HEK293 (cell line): Measurements from ENCODE around the gene DGKG.

Experiments used
- CTCF ChIA-PET: fragments of 350-600 bp; formaldehyde crosslinking; extraction: SDS; loops from one replicate; lab custom pipeline; 2021; ENCODE audit warnings: antibody characterized with exemption; lab: Yijun Ruan, JAX
- POLR2A ChIA-PET: fragments of 300-600 bp; formaldehyde crosslinking; extraction: SDS; loops from one replicate; lab custom pipeline; 2020; ENCODE audit warnings: antibody characterized with exemption, inconsistent platforms; lab: Yijun Ruan, JAX
- H3K27ac ChIP-seq: fragments of 200-500 bp; sonication (Bioruptor generic); 2 replicates; pipeline ENCODE4 v1.5.1; 2014; ENCODE audit warnings: low read depth, low read length, control low read depth, inconsistent platforms; ENCODE audit errors: extremely low read depth
- H3K36me3 ChIP-seq, 2 experiments: fragments of 200-500 bp in 1 of 2; sonication (Bioruptor generic) in 1 of 2; 1 replicate in 1 of 2; 2 replicates in 1 of 2; pipeline ENCODE4 v1.5.1; 2014 to 2017; ENCODE audit warnings: inconsistent platforms in 2 of 2, low read length in 2 of 2; ENCODE audit not compliant: control insufficient read depth in 2 of 2, insufficient read depth in 1 of 2
- H3K4me1 ChIP-seq: fragments of 200-500 bp; sonication (Bioruptor generic); 2 replicates; pipeline ENCODE4 v1.5.1; 2014; ENCODE audit warnings: mild to moderate bottlenecking, low read length, inconsistent platforms; ENCODE audit not compliant: control insufficient read depth, insufficient read depth
- H3K4me3 ChIP-seq: 2 replicates; pipeline ENCODE4 v1.5.1; 2011; ENCODE audit warnings: low read depth, mild to moderate bottlenecking, control low read depth, low read length, moderate library complexity
- H3K9me3 ChIP-seq: fragments of 200-500 bp; sonication (Bioruptor generic); 2 replicates; pipeline ENCODE4 v1.5.1; 2014; ENCODE audit warnings: low read depth, low read length, inconsistent platforms; ENCODE audit not compliant: control insufficient read depth, insufficient read depth
- GLIS2 ChIP-seq: fragments of 450-650 bp; formaldehyde crosslinking; IDR thresholded peaks from 2 replicates; pipeline ENCODE4 v1.5.1; 2016; ENCODE audit warnings: missing biosample characterization, missing genetic modification characterization
- MYNN ChIP-seq: fragments of 450-650 bp; formaldehyde crosslinking; IDR thresholded peaks from 2 replicates; pipeline ENCODE4 v1.5.1; 2016; ENCODE audit warnings: missing biosample characterization, missing genetic modification characterization, borderline replicate concordance
- ZEB2 ChIP-seq: fragments of 450-650 bp; formaldehyde crosslinking; IDR thresholded peaks from 2 replicates; pipeline ENCODE4 v1.5.1; 2016; ENCODE audit warnings: missing biosample characterization, missing genetic modification characterization
- ZFP69B ChIP-seq: fragments of 450-650 bp; formaldehyde crosslinking; IDR thresholded peaks from 2 replicates; pipeline ENCODE4 v1.5.1; 2016; ENCODE audit warnings: missing biosample characterization, missing genetic modification characterization
- ZNF214 ChIP-seq: fragments of 450-650 bp; formaldehyde crosslinking; IDR thresholded peaks from 2 replicates; pipeline ENCODE4 v1.5.1; 2017; ENCODE audit warnings: missing biosample characterization, mild to moderate bottlenecking, missing genetic modification characterization, borderline replicate concordance
- ZNF223 ChIP-seq: fragments of 450-650 bp; formaldehyde crosslinking; IDR thresholded peaks from 2 replicates; pipeline ENCODE4 v1.5.1; 2016; ENCODE audit warnings: missing biosample characterization, missing genetic modification characterization
- ZNF26 ChIP-seq: fragments of 450-650 bp; formaldehyde crosslinking; IDR thresholded peaks from 2 replicates; pipeline ENCODE4 v1.5.1; 2016; ENCODE audit warnings: missing biosample characterization, missing genetic modification characterization
- ZNF274 ChIP-seq, 2 experiments: fragments of 200-500 bp in 1 of 2; fragments of 450-650 bp in 1 of 2; sonication (Bioruptor generic) in 1 of 2; formaldehyde crosslinking in 1 of 2; IDR thresholded peaks; 2 replicates each; pipeline versions ENCODE4 v1.5.1 to v1.6.1; 2014 to 2016; ENCODE audit warnings: borderline replicate concordance in 1 of 2, inconsistent platforms in 1 of 2, low read length in 1 of 2, missing biosample characterization in 1 of 2, missing genetic modification characterization in 1 of 2
- ZNF335 ChIP-seq: fragments of 450-650 bp; formaldehyde crosslinking; conservative IDR thresholded peaks from 2 replicates; pipeline ENCODE4 v1.5.1; 2016; ENCODE audit warnings: missing biosample characterization, missing genetic modification characterization
- ZNF391 ChIP-seq: fragments of 450-650 bp; formaldehyde crosslinking; IDR thresholded peaks from 2 replicates; pipeline ENCODE4 v1.5.1; 2016; ENCODE audit warnings: low read depth, missing biosample characterization, missing genetic modification characterization, borderline replicate concordance
- ZNF433 ChIP-seq: fragments of 450-650 bp; formaldehyde crosslinking; IDR thresholded peaks from 2 replicates; pipeline ENCODE4 v1.5.1; 2016; ENCODE audit warnings: missing biosample characterization, missing genetic modification characterization, low read depth
- ZNF514 ChIP-seq: fragments of 450-650 bp; formaldehyde crosslinking; IDR thresholded peaks from 2 replicates; pipeline ENCODE4 v1.5.1; 2016; ENCODE audit warnings: missing biosample characterization, missing genetic modification characterization
- ZNF529 ChIP-seq: fragments of 450-650 bp; formaldehyde crosslinking; IDR thresholded peaks from 2 replicates; pipeline ENCODE4 v1.5.1; 2017; ENCODE audit warnings: missing genetic modification characterization, missing biosample characterization; ENCODE audit not compliant: insufficient replicate concordance
- ZNF621 ChIP-seq: fragments of 450-650 bp; formaldehyde crosslinking; IDR thresholded peaks from 2 replicates; pipeline ENCODE4 v1.5.1; 2017; ENCODE audit warnings: missing biosample characterization, missing genetic modification characterization
- ZNF626 ChIP-seq: fragments of 450-650 bp; sonication (Bioruptor Pico); formaldehyde crosslinking; IDR thresholded peaks from 2 replicates; pipeline ENCODE4 v1.5.1; 2018; ENCODE audit warnings: missing biosample characterization, missing genetic modification characterization, inconsistent platforms
- ZNF701 ChIP-seq: fragments of 450-650 bp; formaldehyde crosslinking; IDR thresholded peaks from 2 replicates; pipeline ENCODE4 v1.5.1; 2016; ENCODE audit warnings: missing biosample characterization, missing genetic modification characterization
- ZNF747 ChIP-seq: fragments of 450-650 bp; formaldehyde crosslinking; IDR thresholded peaks from 2 replicates; pipeline ENCODE4 v1.5.1; 2016; ENCODE audit warnings: missing biosample characterization, missing genetic modification characterization
- ZNF785 ChIP-seq: fragments of 450-650 bp; formaldehyde crosslinking; IDR thresholded peaks from 2 replicates; pipeline ENCODE4 v1.5.1; 2016; ENCODE audit warnings: missing biosample characterization, missing genetic modification characterization
- TF ChIP-seq, protein P1 (sequence below): fragments of 450-650 bp; formaldehyde crosslinking; IDR thresholded peaks from 2 replicates; pipeline ENCODE4 v1.5.1; 2016; ENCODE audit warnings: missing biosample characterization, missing genetic modification characterization
- TF ChIP-seq, protein P2 (sequence below): fragments of 450-650 bp; IDR thresholded peaks from 2 replicates; pipeline ENCODE4 v1.5.1; 2018; ENCODE audit warnings: missing biosample characterization, mild to moderate bottlenecking, missing genetic modification characterization
- TF ChIP-seq, protein P3 (sequence below): fragments of 450-650 bp; formaldehyde crosslinking; IDR thresholded peaks from 2 replicates; pipeline ENCODE4 v1.5.1; 2017; ENCODE audit warnings: missing biosample characterization, missing genetic modification characterization

DGKG gene

DNA sequence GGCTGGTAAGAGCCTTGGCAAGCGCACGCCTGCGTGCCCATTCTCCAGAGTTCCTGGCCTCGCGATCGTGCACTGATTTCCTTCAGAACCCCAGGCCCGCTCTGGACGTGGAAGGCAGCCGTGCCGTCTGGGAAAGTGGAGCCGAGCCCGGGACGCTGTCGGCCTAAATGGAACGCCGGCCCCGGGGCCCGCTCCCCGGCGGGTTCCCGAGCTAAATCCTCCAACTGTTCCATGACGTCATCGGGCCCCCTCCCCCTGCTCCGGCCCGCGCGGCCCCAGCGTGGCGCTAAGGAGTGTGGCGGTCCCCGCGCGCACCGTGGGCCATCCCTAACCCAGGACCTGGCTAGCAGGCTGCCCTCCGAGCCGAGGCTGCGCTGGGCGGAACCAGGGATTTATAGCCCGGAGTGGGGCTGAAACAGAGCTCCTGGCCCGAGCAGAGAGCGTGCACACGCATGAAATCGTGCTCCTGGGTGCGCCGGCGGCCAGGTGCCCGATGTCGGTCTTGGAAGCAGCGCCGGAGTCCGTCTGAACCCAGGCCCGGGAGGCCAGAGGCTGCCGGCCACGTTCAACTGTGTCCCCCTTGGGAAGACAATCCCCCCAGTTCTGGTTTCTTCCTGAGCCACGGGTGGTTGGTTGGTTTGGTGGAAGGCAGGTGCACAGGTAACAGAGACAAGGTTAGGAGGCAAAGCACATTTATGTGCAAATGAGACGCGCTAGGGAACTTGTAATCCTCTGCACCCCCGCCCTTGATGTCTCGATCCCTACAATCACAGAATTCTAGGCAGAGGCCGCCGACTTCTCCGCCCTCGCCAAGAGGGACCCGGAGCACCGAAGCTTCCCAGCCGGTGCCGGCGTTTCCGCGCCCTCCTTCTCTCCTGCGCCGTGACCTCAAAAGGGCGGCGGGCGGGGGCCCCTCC, 168.2 kb downstream of the DGKG start (continued):
- TF ChIP-seq ZNF433 (tag by site-specific recombination), result no peak
- TF ChIP-seq ZNF701 (tag by site-specific recombination), result no peak
- no peak for TF ChIP-seq ZNF785
- no peak for TF ChIP-seq ZEB2 (tag by site-specific recombination)
- TF ChIP-seq ZNF391, result no peak
- no peak for TF ChIP-seq GLIS2
- TF ChIP-seq, all 188 proteins: peak for 0

DNA sequence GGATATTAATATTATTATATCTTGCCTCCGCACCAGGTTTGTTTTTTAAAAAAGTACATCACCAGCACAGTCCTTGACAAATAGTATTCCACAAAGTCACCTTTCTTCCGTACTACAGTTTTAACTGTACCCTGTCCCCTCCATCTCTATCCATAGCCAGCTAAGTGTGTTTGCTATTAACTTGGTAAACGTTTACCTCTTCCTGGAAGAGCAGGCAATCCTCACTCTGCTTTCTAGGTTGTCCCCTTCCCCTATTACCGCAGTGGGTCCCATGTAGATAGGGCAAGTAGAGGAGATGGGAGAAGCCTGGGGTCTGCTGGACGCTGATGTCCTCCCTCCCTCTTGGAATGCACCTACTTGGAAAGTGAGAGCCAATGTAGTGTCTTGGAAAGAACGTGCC, 169.2 kb downstream of the DGKG start:
- no peak for TF ChIP-seq ZNF26
- no peak for TF ChIP-seq ZNF214 (tag by site-specific recombination)
- TF ChIP-seq ZNF529, result no peak
- TF ChIP-seq ZNF626, result no peak
- TF ChIP-seq ZNF335, result no peak
- TF ChIP-seq MYNN (tag by site-specific recombination), result no peak
- TF ChIP-seq, protein P1, sequence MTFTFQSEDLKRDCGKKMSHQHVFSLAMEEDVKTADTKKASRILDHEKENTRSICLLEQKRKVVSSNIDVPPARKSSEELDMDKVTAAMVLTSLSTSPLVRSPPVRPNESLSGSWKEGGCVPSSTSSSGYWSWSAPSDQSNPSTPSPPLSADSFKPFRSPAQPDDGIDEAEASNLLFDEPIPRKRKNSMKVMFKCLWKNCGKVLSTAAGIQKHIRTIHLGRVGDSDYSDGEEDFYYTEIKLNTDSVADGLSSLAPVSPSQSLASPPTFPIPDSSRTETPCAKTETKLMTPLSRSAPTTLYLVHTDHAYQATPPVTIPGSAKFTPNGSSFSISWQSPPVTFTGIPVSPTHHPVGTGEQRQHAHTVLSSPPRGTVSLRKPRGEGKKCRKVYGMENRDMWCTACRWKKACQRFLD (tag by site-specific recombination), result no peak
- TF ChIP-seq, protein P2, sequence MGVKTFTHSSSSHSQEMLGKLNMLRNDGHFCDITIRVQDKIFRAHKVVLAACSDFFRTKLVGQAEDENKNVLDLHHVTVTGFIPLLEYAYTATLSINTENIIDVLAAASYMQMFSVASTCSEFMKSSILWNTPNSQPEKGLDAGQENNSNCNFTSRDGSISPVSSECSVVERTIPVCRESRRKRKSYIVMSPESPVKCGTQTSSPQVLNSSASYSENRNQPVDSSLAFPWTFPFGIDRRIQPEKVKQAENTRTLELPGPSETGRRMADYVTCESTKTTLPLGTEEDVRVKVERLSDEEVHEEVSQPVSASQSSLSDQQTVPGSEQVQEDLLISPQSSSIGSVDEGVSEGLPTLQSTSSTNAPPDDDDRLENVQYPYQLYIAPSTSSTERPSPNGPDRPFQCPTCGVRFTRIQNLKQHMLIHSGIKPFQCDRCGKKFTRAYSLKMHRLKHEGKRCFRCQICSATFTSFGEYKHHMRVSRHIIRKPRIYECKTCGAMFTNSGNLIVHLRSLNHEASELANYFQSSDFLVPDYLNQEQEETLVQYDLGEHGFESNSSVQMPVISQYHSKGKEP (tag by site-specific recombination), result no peak
- TF ChIP-seq ZNF223 (tag by site-specific recombination), result no peak
- no peak for TF ChIP-seq ZNF274 (IDR thresholded peaks at IDR 0.05; ENCODE audit: low read length)
- TF ChIP-seq ZNF274 (tag by site-specific recombination; IDR thresholded peaks at IDR 0.05; ENCODE audit: borderline replicate concordance), result no peak
- no peak for TF ChIP-seq ZFP69B (tag by site-specific recombination)
- no peak for TF ChIP-seq ZNF621 (tag by site-specific recombination)
- no peak for TF ChIP-seq ZNF514
- TF ChIP-seq, protein P3, sequence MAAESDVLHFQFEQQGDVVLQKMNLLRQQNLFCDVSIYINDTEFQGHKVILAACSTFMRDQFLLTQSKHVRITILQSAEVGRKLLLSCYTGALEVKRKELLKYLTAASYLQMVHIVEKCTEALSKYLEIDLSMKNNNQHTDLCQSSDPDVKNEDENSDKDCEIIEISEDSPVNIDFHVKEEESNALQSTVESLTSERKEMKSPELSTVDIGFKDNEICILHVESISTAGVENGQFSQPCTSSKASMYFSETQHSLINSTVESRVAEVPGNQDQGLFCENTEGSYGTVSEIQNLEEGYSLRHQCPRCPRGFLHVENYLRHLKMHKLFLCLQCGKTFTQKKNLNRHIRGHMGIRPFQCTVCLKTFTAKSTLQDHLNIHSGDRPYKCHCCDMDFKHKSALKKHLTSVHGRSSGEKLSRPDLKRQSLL, result no peak
- no peak for TF ChIP-seq ZNF747 (tag by site-specific recombination)
- TF ChIP-seq, all 188 proteins: peak for 0
- POLR2A ChIA-PET, result no interaction called here

More for the DNA sequence above, 169.2 kb downstream of the DGKG start:
- no peaks in the 10 kb centered on the region for H3K36me3 ChIP-seq
- H3K4me3 ChIP-seq, result no peak overlapping the region
- CTCF ChIA-PET, result no interaction called here
- H3K9me3 ChIP-seq, result no peaks in the 10 kb centered on the region
- no peaks in the 10 kb centered on the region for H3K4me1 ChIP-seq
- H3K27ac ChIP-seq, result no peak overlapping the region
